Measurements from ENCODE around the gene TBC1D26.
A peak's percentile ranks its signal among the peaks of the same experiment; 100 is the strongest.
"Not testable (repeated sequence)": the region's sequence is repeated elsewhere in the genome, so short reads cannot be mapped to it uniquely, and the experiment has no call there.

TBC1D26 gene

GRCh38 chr17:15777717-15778116 lies 45.6 kb downstream of the TBC1D26 start:
- Histone ChIP-seq H3K9me3 (ENCODE audit: control extremely low read depth in 1 of 5, control insufficient read depth in 4 of 5, insufficient read depth in 2 of 5, low read depth in 1 of 5, low read length in 4 of 5) (peaks cover 2 to 28% (median 5%) of the 10 kb centered on the region in 5 experiments), H3K27ac (ENCODE audit: insufficient read depth in 1 of 2, low read depth in 1 of 2, low read length in 2 of 2, poor library complexity in 1 of 2, severe bottlenecking in 2 of 2) (no peak overlapping the region), H3K27me3 (replicated peaks in 2 of 5; ENCODE audit: control insufficient read depth in 4 of 5, insufficient read depth in 5 of 5, low read length in 4 of 5) (no peaks in the 10 kb centered on the region), H3K4me1 (ENCODE audit: control extremely low read depth in 1 of 4, control insufficient read depth in 4 of 4, insufficient read depth in 4 of 4, low read length in 3 of 4) (peaks cover 0 to 7% (median 2%) of the 10 kb centered on the region in 4 experiments), H3K4me3 (ENCODE audit: control insufficient read depth in 1 of 7, extremely low read depth in 1 of 7, insufficient read depth in 4 of 7, low read depth in 2 of 7, low read length in 6 of 7) (no peak overlapping the region), H3K36me3 (ENCODE audit: control insufficient read depth in 4 of 4, insufficient read depth in 4 of 4, low read length in 3 of 4) (no peaks in the 10 kb centered on the region)
- ChIA-PET CTCF (no interaction called here), POLR2A (no interaction called here)
- 97% methylated on average over 4 of the region's 4 CpGs for WGBS (ENCODE audit: insufficient coverage)
- no peak for DNase-seq

GRCh38 chr17:15779119-15779518 lies 47.0 kb downstream of the TBC1D26 start:
- H3K4me1 ChIP-seq (ENCODE audit: control extremely low read depth in 1 of 4, control insufficient read depth in 4 of 4, insufficient read depth in 4 of 4, low read length in 3 of 4), result peaks cover 0 to 9% (median 3%) of the 10 kb centered on the region in 4 experiments
- DNase-seq, result no peak
- no peaks in the 10 kb centered on the region for H3K36me3 ChIP-seq (ENCODE audit: control insufficient read depth in 4 of 4, insufficient read depth in 4 of 4, low read length in 3 of 4)
- 89% methylated on average over 1 of the region's 1 CpG for WGBS (ENCODE audit: insufficient coverage)
- ChIA-PET CTCF (no interaction called here), POLR2A (no interaction called here)
- peaks cover 2 to 28% (median 5%) of the 10 kb centered on the region in 5 experiments for H3K9me3 ChIP-seq (ENCODE audit: control extremely low read depth in 1 of 5, control insufficient read depth in 4 of 5, insufficient read depth in 2 of 5, low read depth in 1 of 5, low read length in 4 of 5)
- no peaks in the 10 kb centered on the region for H3K27me3 ChIP-seq (replicated peaks in 2 of 5; ENCODE audit: control insufficient read depth in 4 of 5, insufficient read depth in 5 of 5, low read length in 4 of 5)
- no peak overlapping the region for H3K4me3 ChIP-seq (ENCODE audit: control insufficient read depth in 1 of 7, extremely low read depth in 1 of 7, insufficient read depth in 4 of 7, low read depth in 2 of 7, low read length in 6 of 7)
- H3K27ac ChIP-seq (ENCODE audit: insufficient read depth in 1 of 2, low read depth in 1 of 2, low read length in 2 of 2, poor library complexity in 1 of 2, severe bottlenecking in 2 of 2), result no peak overlapping the region

GRCh38 chr17:15780188-15780587 lies 48.1 kb downstream of the TBC1D26 start:
- ChIA-PET POLR2A (no interaction called here), CTCF (no interaction called here)
- H3K9me3 ChIP-seq (ENCODE audit: control extremely low read depth in 1 of 5, control insufficient read depth in 4 of 5, insufficient read depth in 2 of 5, low read depth in 1 of 5, low read length in 4 of 5), result peaks cover 2 to 26% (median 5%) of the 10 kb centered on the region in 5 experiments
- H3K27me3 ChIP-seq (replicated peaks in 2 of 5; ENCODE audit: control insufficient read depth in 4 of 5, insufficient read depth in 5 of 5, low read length in 4 of 5), result no peaks in the 10 kb centered on the region
- DNase-seq, result no peak
- H3K36me3 ChIP-seq (ENCODE audit: control insufficient read depth in 4 of 4, insufficient read depth in 4 of 4, low read length in 3 of 4), result no peaks in the 10 kb centered on the region
- H3K4me3 ChIP-seq (ENCODE audit: control insufficient read depth in 1 of 7, extremely low read depth in 1 of 7, insufficient read depth in 4 of 7, low read depth in 2 of 7, low read length in 6 of 7), result no peak overlapping the region
- peaks cover 0 to 9% (median 3%) of the 10 kb centered on the region in 4 experiments for H3K4me1 ChIP-seq (ENCODE audit: control extremely low read depth in 1 of 4, control insufficient read depth in 4 of 4, insufficient read depth in 4 of 4, low read length in 3 of 4)
- no peak overlapping the region for H3K27ac ChIP-seq (ENCODE audit: insufficient read depth in 1 of 2, low read depth in 1 of 2, low read length in 2 of 2, poor library complexity in 1 of 2, severe bottlenecking in 2 of 2)

GRCh38 chr17:15782866-15783265 lies 50.8 kb downstream of the TBC1D26 start:
- peaks cover 0 to 9% (median 4%) of the 10 kb centered on the region in 5 experiments for H3K9me3 ChIP-seq (ENCODE audit: control extremely low read depth in 1 of 5, control insufficient read depth in 4 of 5, insufficient read depth in 2 of 5, low read depth in 1 of 5, low read length in 4 of 5)
- no peak overlapping the region for H3K27ac ChIP-seq (ENCODE audit: insufficient read depth in 1 of 2, low read depth in 1 of 2, low read length in 2 of 2, poor library complexity in 1 of 2, severe bottlenecking in 2 of 2)
- WGBS (ENCODE audit: insufficient coverage), result 5% methylated on average over 20 of the region's 32 CpGs
- H3K4me3 ChIP-seq (ENCODE audit: control insufficient read depth in 1 of 7, extremely low read depth in 1 of 7, insufficient read depth in 4 of 7, low read depth in 2 of 7, low read length in 6 of 7), result peak overlapping the region in 4 of 7 experiments; percentile 29 to 73 (median 58)
- H3K4me1 ChIP-seq (ENCODE audit: control extremely low read depth in 1 of 4, control insufficient read depth in 4 of 4, insufficient read depth in 4 of 4, low read length in 3 of 4), result peaks cover 0 to 21% (median 3%) of the 10 kb centered on the region in 4 experiments
- CTCF ChIA-PET, result no interaction called here
- POLR2A ChIA-PET, result no interaction called here
- H3K27me3 ChIP-seq (replicated peaks in 2 of 5; ENCODE audit: control insufficient read depth in 4 of 5, insufficient read depth in 5 of 5, low read length in 4 of 5), result no peaks in the 10 kb centered on the region
- DNase-seq, result peak; percentile 39 to 80 (median 77)
- no peaks in the 10 kb centered on the region for H3K36me3 ChIP-seq (ENCODE audit: control insufficient read depth in 4 of 4, insufficient read depth in 4 of 4, low read length in 3 of 4)

- Histone ChIP-seq H3K4me3 (ENCODE audit: control insufficient read depth in 1 of 7, extremely low read depth in 1 of 7, insufficient read depth in 4 of 7, low read depth in 2 of 7, low read length in 6 of 7) (no peak overlapping the region), H3K27ac (ENCODE audit: insufficient read depth in 1 of 2, low read depth in 1 of 2, low read length in 2 of 2, poor library complexity in 1 of 2, severe bottlenecking in 2 of 2) (no peak overlapping the region), H3K9me3 (ENCODE audit: control extremely low read depth in 1 of 5, control insufficient read depth in 4 of 5, insufficient read depth in 2 of 5, low read depth in 1 of 5, low read length in 4 of 5) (peaks cover 0 to 9% (median 4%) of the 10 kb centered on the region in 5 experiments), H3K27me3 (replicated peaks in 2 of 5; ENCODE audit: control insufficient read depth in 4 of 5, insufficient read depth in 5 of 5, low read length in 4 of 5) (no peaks in the 10 kb centered on the region), H3K4me1 (ENCODE audit: control extremely low read depth in 1 of 4, control insufficient read depth in 4 of 4, insufficient read depth in 4 of 4, low read length in 3 of 4) (peaks cover 0 to 21% (median 3%) of the 10 kb centered on the region in 4 experiments), H3K36me3 (ENCODE audit: control insufficient read depth in 4 of 4, insufficient read depth in 4 of 4, low read length in 3 of 4) (no peaks in the 10 kb centered on the region)
- ChIA-PET CTCF (no interaction called here), POLR2A (no interaction called here)
- no peak for DNase-seq
- 100% methylated on average over 1 of the region's 2 CpGs for WGBS (ENCODE audit: insufficient coverage)
These were observed 51.4 kb downstream of the TBC1D26 start for GRCh38 chr17:15783461-15783860.

GRCh38 chr17:15784351-15784750 lies 52.3 kb downstream of the TBC1D26 start:
- H3K4me3 ChIP-seq (ENCODE audit: control insufficient read depth in 1 of 7, extremely low read depth in 1 of 7, insufficient read depth in 4 of 7, low read depth in 2 of 7, low read length in 6 of 7); H3K9me3 ChIP-seq (ENCODE audit: control extremely low read depth in 1 of 5, control insufficient read depth in 4 of 5, insufficient read depth in 2 of 5, low read depth in 1 of 5, low read length in 4 of 5); H3K27me3 ChIP-seq (replicated peaks in 2 of 5; ENCODE audit: control insufficient read depth in 4 of 5, insufficient read depth in 5 of 5, low read length in 4 of 5); H3K36me3 ChIP-seq (ENCODE audit: control insufficient read depth in 4 of 4, insufficient read depth in 4 of 4, low read length in 3 of 4); H3K27ac ChIP-seq (ENCODE audit: insufficient read depth in 1 of 2, low read depth in 1 of 2, low read length in 2 of 2, poor library complexity in 1 of 2, severe bottlenecking in 2 of 2); DNase-seq; CTCF ChIA-PET; POLR2A ChIA-PET: not testable (repeated sequence)
- 71% methylated on average over 1 of the region's 2 CpGs for WGBS (ENCODE audit: insufficient coverage)
- peaks cover 0 to 21% (median 3%) of the 10 kb centered on the region in 4 experiments for H3K4me1 ChIP-seq (ENCODE audit: control extremely low read depth in 1 of 4, control insufficient read depth in 4 of 4, insufficient read depth in 4 of 4, low read length in 3 of 4)

GRCh38 chr17:15787363-15788075 lies 55.4 kb downstream of the TBC1D26 start:
- WGBS (ENCODE audit: insufficient coverage), result 97% methylated on average over 22 of the region's 29 CpGs
- DNase-seq; H3K9me3 ChIP-seq (ENCODE audit: control extremely low read depth in 1 of 5, control insufficient read depth in 4 of 5, insufficient read depth in 2 of 5, low read depth in 1 of 5, low read length in 4 of 5); H3K27ac ChIP-seq (ENCODE audit: insufficient read depth in 1 of 2, low read depth in 1 of 2, low read length in 2 of 2, poor library complexity in 1 of 2, severe bottlenecking in 2 of 2); H3K36me3 ChIP-seq (ENCODE audit: control insufficient read depth in 4 of 4, insufficient read depth in 4 of 4, low read length in 3 of 4); H3K27me3 ChIP-seq (replicated peaks in 2 of 5; ENCODE audit: control insufficient read depth in 4 of 5, insufficient read depth in 5 of 5, low read length in 4 of 5); CTCF ChIA-PET; POLR2A ChIA-PET; H3K4me3 ChIP-seq (ENCODE audit: control insufficient read depth in 1 of 7, extremely low read depth in 1 of 7, insufficient read depth in 4 of 7, low read depth in 2 of 7, low read length in 6 of 7): not testable (repeated sequence)
- H3K4me1 ChIP-seq (ENCODE audit: control extremely low read depth in 1 of 4, control insufficient read depth in 4 of 4, insufficient read depth in 4 of 4, low read length in 3 of 4), result peaks cover 0 to 16% (median 2%) of the 10 kb centered on the region in 4 experiments

Measured in common myeloid progenitor, CD34-positive (primary cell).